Suprapubic skin (tissue), 4 donors: ENCODE data around the gene GREB1L. TPM values are rescaled to one million over a fixed set of nuclear protein-coding genes. Genes with fewer than 3 reads are reported as not detected.

ENCODE experiments used
- DNase-seq, 2 donors: peaks; one replicate each; pipeline ENCODE4 v3.0.0-alpha.2; 2019; ENCODE audit warnings: low spot score in 2 of 2
- H3K27ac ChIP-seq: fragments of 200-600 bp; sonication (generic); one replicate; pipeline ENCODE4 v1.5.1; 2019
- H3K27me3 ChIP-seq: fragments of 200-600 bp; sonication (generic); one replicate; pipeline ENCODE4 v1.5.1; 2019
- H3K36me3 ChIP-seq: fragments of 200-600 bp; sonication (generic); one replicate; pipeline ENCODE4 v1.5.1; 2019
- H3K4me1 ChIP-seq: fragments of 200-600 bp; sonication (generic); one replicate; pipeline ENCODE4 v1.5.1; 2019
- H3K4me3 ChIP-seq: fragments of 200-600 bp; sonication (generic); one replicate; pipeline ENCODE4 v1.5.1; 2019; ENCODE audit warnings: mild to moderate bottlenecking
- H3K9me3 ChIP-seq: fragments of 200-600 bp; sonication (generic); one replicate; pipeline ENCODE4 v1.5.1; 2019
- CTCF ChIP-seq, 2 donors: fragments of 200-600 bp in 1 of 2; fragments of 450-650 bp in 1 of 2; sonication (generic) in 1 of 2; IDR thresholded peaks; one replicate each; pipeline ENCODE4 v1.5.1; 2016 to 2019; ENCODE audit warnings: antibody characterized with exemption in 2 of 2, mild to moderate bottlenecking in 1 of 2, moderate library complexity in 1 of 2
- EP300 ChIP-seq: sonication (generic); formaldehyde crosslinking; IDR thresholded peaks from one replicate; pipeline ENCODE4 v1.6.1; 2017; ENCODE audit warnings: antibody characterized with exemption
- POLR2A ChIP-seq, 2 donors: fragments of 450-650 bp; IDR thresholded peaks; one replicate each; pipeline ENCODE4 v1.6.1; 2017; ENCODE audit warnings: antibody characterized with exemption in 2 of 2, mild to moderate bottlenecking in 2 of 2, moderate library complexity in 2 of 2
- POLR2AphosphoS5 ChIP-seq, 3 donors: sonication (generic); formaldehyde crosslinking; IDR thresholded peaks; one replicate each; pipeline ENCODE4 v1.6.1; 2017; ENCODE audit warnings: antibody characterized with exemption in 3 of 3
- WGBS: methylation state at CpG from one replicate; pipeline ENCODE4 v1.1.5; 2018; 5-methylcytosine and 5-hydroxymethylcytosine counted together
- total RNA-seq, 4 donors: library from RNA; depleted of rRNA; stranded (reverse); fragments of >200 nt; gene quantifications; one replicate each; pipeline ENCODE4 v1.1.0, GENCODE V29; 2016

GREB1L gene
- total RNA-seq, 4 donors from 2014 or later: 1.6 to 7.6 (median 3.7) TPM

GRCh38 chr18:21391074-21391673, 149.1 kb downstream of the GREB1L start:
- TF ChIP-seq POLR2A (IDR thresholded peaks at IDR 0.05): no peak
- TF ChIP-seq CTCF (IDR thresholded peaks at IDR 0.05): no peak
- no peak for TF ChIP-seq EP300
- no peak for TF ChIP-seq POLR2AphosphoS5 (IDR thresholded peaks at IDR 0.05)
- WGBS: 51% methylated on average over 3 of the region's 3 CpGs
- H3K9me3 ChIP-seq: no peaks in the 10 kb centered on the region
- no peaks in the 10 kb centered on the region for H3K36me3 ChIP-seq
- no peaks in the 10 kb centered on the region for H3K27me3 ChIP-seq
- no peaks in the 10 kb centered on the region for H3K4me1 ChIP-seq
- H3K4me3 ChIP-seq: no peak overlapping the region
- no peak overlapping the region for H3K27ac ChIP-seq
- DNase-seq: no peak

GRCh38 chr18:21393986-21394385, 152.0 kb downstream of the GREB1L start:
- no peaks in the 10 kb centered on the region for H3K36me3 ChIP-seq
- no peak overlapping the region for H3K4me3 ChIP-seq
- no peak for DNase-seq
- H3K27ac ChIP-seq: no peak overlapping the region
- TF ChIP-seq CTCF (IDR thresholded peaks at IDR 0.05) (no peak), POLR2A (IDR thresholded peaks at IDR 0.05) (no peak), POLR2AphosphoS5 (IDR thresholded peaks at IDR 0.05) (no peak), EP300 (no peak)
- no peaks in the 10 kb centered on the region for H3K27me3 ChIP-seq
- H3K4me1 ChIP-seq: no peaks in the 10 kb centered on the region
- 92% methylated on average over 3 of the region's 3 CpGs for WGBS
- H3K9me3 ChIP-seq: no peaks in the 10 kb centered on the region

GRCh38 chr18:21398121-21398520, 156.1 kb downstream of the GREB1L start:
- peaks cover 6% of the 10 kb centered on the region for H3K27me3 ChIP-seq
- no peak overlapping the region for H3K27ac ChIP-seq
- no peaks in the 10 kb centered on the region for H3K4me1 ChIP-seq
- DNase-seq: no peak
- no peaks in the 10 kb centered on the region for H3K36me3 ChIP-seq
- H3K9me3 ChIP-seq: no peaks in the 10 kb centered on the region
- 57% methylated on average over 2 of the region's 2 CpGs for WGBS
- TF ChIP-seq POLR2A (IDR thresholded peaks at IDR 0.05): no peak
- no peak for TF ChIP-seq EP300
- TF ChIP-seq CTCF (IDR thresholded peaks at IDR 0.05): no peak
- no peak for TF ChIP-seq POLR2AphosphoS5 (IDR thresholded peaks at IDR 0.05)
- H3K4me3 ChIP-seq: no peak overlapping the region

- Histone ChIP-seq H3K27me3 (peaks cover 6% of the 10 kb centered on the region), H3K9me3 (no peaks in the 10 kb centered on the region), H3K27ac (no peak overlapping the region), H3K4me1 (no peaks in the 10 kb centered on the region), H3K4me3 (no peak overlapping the region), H3K36me3 (no peaks in the 10 kb centered on the region)
- TF ChIP-seq CTCF (IDR thresholded peaks at IDR 0.05) (no peak), POLR2AphosphoS5 (IDR thresholded peaks at IDR 0.05) (no peak), POLR2A (IDR thresholded peaks at IDR 0.05) (no peak)
- WGBS: 96% methylated on average over 1 of the region's 1 CpG
- no peak for DNase-seq
Observed at GRCh38 chr18:21402272-21402671, 160.2 kb downstream of the GREB1L start.

GRCh38 chr18:21404426-21404825, 162.4 kb downstream of the GREB1L start:
- H3K9me3 ChIP-seq: no peaks in the 10 kb centered on the region
- peaks cover 6% of the 10 kb centered on the region for H3K27me3 ChIP-seq
- 52% methylated on average over 1 of the region's 1 CpG for WGBS
- TF ChIP-seq EP300: no peak
- no peak for TF ChIP-seq POLR2AphosphoS5 (IDR thresholded peaks at IDR 0.05)
- TF ChIP-seq POLR2A (IDR thresholded peaks at IDR 0.05): no peak
- no peak for TF ChIP-seq CTCF (IDR thresholded peaks at IDR 0.05)
- H3K4me3 ChIP-seq: no peak overlapping the region
- no peaks in the 10 kb centered on the region for H3K36me3 ChIP-seq
- H3K4me1 ChIP-seq: no peaks in the 10 kb centered on the region
- DNase-seq: no peak
- no peak overlapping the region for H3K27ac ChIP-seq
